SK-N-SH (cell line): ENCODE data around the gene TNFRSF19. TPM values are rescaled to one million over a fixed set of nuclear protein-coding genes. Genes with fewer than 3 reads are reported as not detected.
A peak's percentile ranks its signal among the peaks of the same experiment; 100 is the strongest.

ENCODE experiments used
- CTCF ChIA-PET: fragments of 300-600, 350-600 bp; formaldehyde crosslinking; extraction: SDS; loops from one replicate; lab custom pipeline; 2021; lab: Yijun Ruan, JAX
- POLR2A ChIA-PET: fragments of 350-600 bp; sonication (Branson Sonifier 250); formaldehyde crosslinking; extraction: SDS; loops from one replicate; lab custom pipeline; 2020; ENCODE audit warnings: antibody characterized with exemption, inconsistent platforms; lab: Yijun Ruan, JAX
- DNase-seq: peaks from one replicate; pipeline ENCODE4 v3.0.0; 2012
- H2AFZ ChIP-seq: fragments of 200-600 bp; sonication (generic); 2 replicates; pipeline ENCODE4 v1.8.1; 2016; ENCODE audit warnings: antibody characterized with exemption, mild to moderate bottlenecking, low read depth
- H3F3A ChIP-seq: fragments of 200-600 bp; sonication (generic); replicated peaks from 2 replicates; pipeline ENCODE3; 2016; ENCODE audit warnings: antibody characterized with exemption, mild to moderate bottlenecking; ENCODE audit not compliant: insufficient read depth
- H3K27ac ChIP-seq, 2 experiments: fragments of 200-500 bp in 1 of 2; fragments of 200-600 bp in 1 of 2; sonication (Bioruptor generic) in 1 of 2; sonication (generic), shearing (Covaris generic) in 1 of 2; 2 replicates each; pipeline versions ENCODE4 v1.5.1 to v1.6.1; 2014 to 2016; ENCODE audit warnings: low read depth in 2 of 2, inconsistent platforms in 1 of 2, low read length in 1 of 2, mild to moderate bottlenecking in 1 of 2, mixed read lengths in 1 of 2
- H3K27me3 ChIP-seq: fragments of 200-600 bp; sonication (generic), shearing (Covaris generic); 2 replicates; pipeline ENCODE4 v1.6.1; 2016; ENCODE audit warnings: mixed run types; ENCODE audit not compliant: insufficient read depth
- H3K36me3 ChIP-seq, 2 experiments: fragments of 200-500 bp in 1 of 2; fragments of 200-600 bp in 1 of 2; sonication (Bioruptor generic) in 1 of 2; sonication (generic) in 1 of 2; replicated peaks in 1 of 2; 2 replicates each; pipeline versions ENCODE3 to v1.5.1; 2014 to 2016; ENCODE audit warnings: low read length in 1 of 2, mild to moderate bottlenecking in 1 of 2; ENCODE audit not compliant: insufficient read depth in 2 of 2, control insufficient read depth in 1 of 2
- H3K4me1 ChIP-seq, 2 experiments: fragments of 200-500 bp in 1 of 2; fragments of 200-600 bp in 1 of 2; sonication (Bioruptor generic) in 1 of 2; sonication (generic), shearing (Covaris generic) in 1 of 2; 2 replicates each; pipeline versions ENCODE4 v1.5.1 to v1.6.1; 2014 to 2016; ENCODE audit warnings: low read depth in 1 of 2, low read length in 1 of 2, mixed run types in 1 of 2; ENCODE audit not compliant: insufficient read depth in 2 of 2, control insufficient read depth in 1 of 2
- H3K4me2 ChIP-seq: fragments of 200-600 bp; sonication (generic), shearing (Covaris generic); 2 replicates; pipeline ENCODE4 v1.6.1; 2017; ENCODE audit warnings: mixed run types
- H3K4me3 ChIP-seq, 2 experiments: fragments of 200-500 bp in 1 of 2; fragments of 200-600 bp in 1 of 2; sonication (Bioruptor generic) in 1 of 2; sonication (generic), shearing (Covaris generic) in 1 of 2; 2 replicates each; pipeline versions ENCODE4 v1.5.1 to v1.8.1; 2014 to 2016; ENCODE audit warnings: low read depth in 2 of 2, inconsistent platforms in 1 of 2, low read length in 1 of 2, mild to moderate bottlenecking in 1 of 2, mixed read lengths in 1 of 2, moderate library complexity in 1 of 2
- H3K79me2 ChIP-seq: fragments of 200-600 bp; sonication (generic); 2 replicates; pipeline ENCODE4 v1.8.1; 2017; ENCODE audit warnings: mild to moderate bottlenecking; ENCODE audit not compliant: insufficient read depth
- H3K9ac ChIP-seq: fragments of 200-600 bp; sonication (generic); 2 replicates; pipeline ENCODE4 v1.6.1; 2017; ENCODE audit warnings: mixed run types
- H3K9me2 ChIP-seq: fragments of 200-600 bp; sonication (generic); 2 replicates; pipeline ENCODE4 v1.6.1; 2017; ENCODE audit warnings: mixed run types
- H3K9me3 ChIP-seq: fragments of 200-600 bp; sonication (generic); 2 replicates; pipeline ENCODE4 v1.6.1; 2017; ENCODE audit warnings: mixed run types, mild to moderate bottlenecking, moderate library complexity
- H4K20me1 ChIP-seq: fragments of 200-600 bp; sonication (generic); 2 replicates; pipeline ENCODE4 v1.6.1; 2017; ENCODE audit warnings: mild to moderate bottlenecking, mixed run types; ENCODE audit not compliant: insufficient read depth
- ELF1 ChIP-seq: IDR thresholded peaks from 2 replicates; pipeline ENCODE4 v1.4.0; 2012
- EZH2phosphoT487 ChIP-seq: fragments of 200-600 bp; sonication (generic); IDR thresholded peaks from 2 replicates; pipeline ENCODE4 v1.6.1; 2017; ENCODE audit warnings: low read depth, mixed run types, mild to moderate bottlenecking, antibody characterized with exemption, moderate library complexity, borderline replicate concordance
- FOSL2 ChIP-seq: IDR thresholded peaks from 2 replicates; pipeline ENCODE4 v1.4.0; 2012; ENCODE audit warnings: low read depth, mild to moderate bottlenecking, moderate library complexity, borderline replicate concordance
- FOXM1 ChIP-seq: IDR thresholded peaks from 2 replicates; pipeline ENCODE4 v1.4.0; 2012; ENCODE audit warnings: low read depth, mild to moderate bottlenecking
- GABPA ChIP-seq: IDR thresholded peaks from 2 replicates; pipeline ENCODE4 v1.4.0; 2012; ENCODE audit warnings: low read depth, mild to moderate bottlenecking
- MXI1 ChIP-seq: IDR thresholded peaks from 2 replicates; pipeline ENCODE4 v1.6.1; 2012; ENCODE audit warnings: mild to moderate bottlenecking, low read depth, low read length, improper control_type of control experiment
- NFIC ChIP-seq: IDR thresholded peaks from 2 replicates; pipeline ENCODE4 v1.4.0; 2012; ENCODE audit warnings: borderline replicate concordance
- RFX5 ChIP-seq: IDR thresholded peaks from 2 replicates; pipeline ENCODE4 v1.6.1; 2012; ENCODE audit warnings: mild to moderate bottlenecking, improper control_type of control experiment, low read length
- RXRA ChIP-seq: IDR thresholded peaks from 2 replicates; pipeline ENCODE4 v1.4.0; 2012; ENCODE audit warnings: low read depth, mild to moderate bottlenecking, borderline replicate concordance
- SIN3A ChIP-seq: IDR thresholded peaks from 2 replicates; pipeline ENCODE4 v1.6.1; 2012; ENCODE audit warnings: low read depth, mild to moderate bottlenecking, low read length, moderate library complexity, borderline replicate concordance
- TCF12 ChIP-seq: IDR thresholded peaks from 2 replicates; pipeline ENCODE4 v1.4.0; 2012
- YY1 ChIP-seq: IDR thresholded peaks from 2 replicates; pipeline ENCODE4 v1.4.0; 2012; ENCODE audit warnings: low read depth, mild to moderate bottlenecking
- ZBTB33 ChIP-seq: IDR thresholded peaks from 2 replicates; pipeline ENCODE4 v1.4.0; 2012; ENCODE audit warnings: low read depth, borderline replicate concordance
- WGBS: methylation state at CpG from one replicate; pipeline ENCODE4 v1.1.6; 2017; ENCODE audit warnings: low lambda C conversion rate; 5-methylcytosine and 5-hydroxymethylcytosine counted together
- polyA plus RNA-seq, 3 experiments: library from polyadenylated mRNA; depleted of rRNA; stranded (reverse); fragments of >200 nt; gene quantifications; 2 replicates each; pipeline ENCODE4 v1.2.3, GENCODE V29; 2012
- TF ChIP-seq, protein P1 (sequence below): fragments of 150-350 bp; IDR thresholded peaks from 2 replicates; pipeline ENCODE4 v1.6.1; 2017; ENCODE audit warnings: antibody characterized with exemption, low read length, low read depth, borderline replicate concordance
- TF ChIP-seq, protein P2 (sequence below): fragments of 200-600 bp; sonication (generic); IDR thresholded peaks from 2 replicates; pipeline ENCODE4 v1.6.1; 2017; ENCODE audit warnings: antibody characterized with exemption, mild to moderate bottlenecking, moderate library complexity

TNFRSF19 gene
- polyA plus RNA-seq, 1 of the 3 experiments (the other 2 are of a cell fraction), result 4.6 TPM

DNA sequence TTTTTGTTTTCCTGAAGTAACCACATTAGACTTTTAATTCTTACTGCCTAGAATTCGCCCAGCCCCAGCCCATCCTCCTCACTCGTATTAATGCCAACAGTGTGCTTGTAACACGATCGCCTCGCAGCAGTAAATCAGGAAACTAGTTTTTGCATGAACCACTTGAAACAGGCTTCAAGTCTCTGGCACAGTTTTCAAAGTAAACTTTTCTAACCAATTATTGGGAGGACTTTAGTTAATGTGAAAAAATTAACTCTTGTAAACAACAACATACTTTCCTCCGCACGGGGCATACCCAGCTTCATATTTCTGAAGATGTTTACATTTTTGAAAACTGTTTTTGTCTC, 39.2 kb downstream of the TNFRSF19 start:
- no peaks in the 10 kb centered on the region for H3K9me3 ChIP-seq
- TF ChIP-seq NFIC (no peak), GABPA (no peak)
- H3K4me3 ChIP-seq, result no peak overlapping the region
- H3K9me2 ChIP-seq, result no peaks in the 10 kb centered on the region
- H3K79me2 ChIP-seq, result no peaks in the 10 kb centered on the region
- H3F3A ChIP-seq, result no peaks in the 10 kb centered on the region
- CTCF ChIA-PET, result interaction anchor here (0.9 to 1.5 kb wide), 3 partner anchors 31 to 263 kb away, joined by 3 to 4 read pairs (median 3); partner anchors contain the start of gene TNFRSF19
- H3K4me1 ChIP-seq, result peaks cover 13 to 23% of the 10 kb centered on the region in 2 experiments; a peak in 3 of 4 replicates
- H3K9ac ChIP-seq, result no peak overlapping the region
- peak overlapping the region in 1 of 2 experiments; percentile 96; a peak in 2 of 4 replicates for H3K27ac ChIP-seq
- H4K20me1 ChIP-seq, result no peaks in the 10 kb centered on the region
- 86% methylated on average over 7 of the region's 7 CpGs for WGBS
- DNase-seq, result no peak
- H3K4me2 ChIP-seq, result 0 out of 2 replicates have a peak overlapping the region, but pooled peaks have one; percentile 12
- POLR2A ChIA-PET, result interaction anchor here (1.4 kb wide), 1 partner anchor 47 kb away, joined by 3 read pairs; no protein-coding TSS in a partner anchor
- no peak overlapping the region for H2AFZ ChIP-seq
- H3K27me3 ChIP-seq, result no peaks in the 10 kb centered on the region
- peaks cover 0 to 16% of the 10 kb centered on the region in 2 experiments for H3K36me3 ChIP-seq

GRCh38 chr13:23609874-23610576, 39.8 kb downstream of the TNFRSF19 start:
- Histone ChIP-seq H3K9me2 (no peaks in the 10 kb centered on the region), H2AFZ (no peak overlapping the region), H3K4me2 (no peak overlapping the region), H3K4me3 (no peak overlapping the region), H3K36me3 (peaks cover 0 to 16% of the 10 kb centered on the region in 2 experiments), H3K79me2 (no peaks in the 10 kb centered on the region), H4K20me1 (no peaks in the 10 kb centered on the region), H3K4me1 (peaks cover 13 to 23% of the 10 kb centered on the region in 2 experiments; a peak in 3 of 4 replicates), H3K27me3 (no peaks in the 10 kb centered on the region), H3K9me3 (no peaks in the 10 kb centered on the region), H3K9ac (no peak overlapping the region), H3K27ac (peak overlapping the region in 1 of 2 experiments; percentile 96; a peak in 1 of 4 replicates), H3F3A (no peaks in the 10 kb centered on the region)
- POLR2A ChIA-PET, result no interaction called here
- TF ChIP-seq RXRA (no peak), NFIC (no peak), MXI1 (no peak), ELF1 (no peak), RFX5 (no peak)
- 89% methylated on average over 3 of the region's 3 CpGs for WGBS
- DNase-seq, result no peak
- CTCF ChIA-PET, result interaction anchor here (1.1 to 1.5 kb wide), 2 partner anchors 31 to 262 kb away, joined by 3 to 4 read pairs; no protein-coding TSS in a partner anchor

GRCh38 chr13:23610966-23611491, 40.8 kb downstream of the TNFRSF19 start:
- 88% methylated on average over 2 of the region's 2 CpGs for WGBS
- Histone ChIP-seq H3K4me3 (no peak overlapping the region), H3K9me3 (no peaks in the 10 kb centered on the region), H3K9ac (no peak overlapping the region), H3K27me3 (no peaks in the 10 kb centered on the region), H4K20me1 (no peaks in the 10 kb centered on the region), H2AFZ (no peak overlapping the region), H3K36me3 (peaks cover 0 to 21% of the 10 kb centered on the region in 2 experiments), H3K9me2 (no peaks in the 10 kb centered on the region), H3K4me2 (no peak overlapping the region), H3K79me2 (no peaks in the 10 kb centered on the region), H3F3A (no peaks in the 10 kb centered on the region), H3K4me1 (peaks cover 13 to 23% of the 10 kb centered on the region in 2 experiments; a peak in 3 of 4 replicates), H3K27ac (no peak overlapping the region)
- no peak for DNase-seq
- POLR2A ChIA-PET, result no interaction called here
- CTCF ChIA-PET, result interaction anchor here (0.9 kb wide), 1 partner anchor 15 kb away, joined by 3 read pairs; no protein-coding TSS in a partner anchor
- TF ChIP-seq SIN3A (no peak), TCF12 (no peak), YY1 (no peak), FOSL2 (no peak), ZBTB33 (no peak), NFIC (no peak), MXI1 (no peak), FOXM1 (no peak), EZH2phosphoT487 (no peak)
- TF ChIP-seq, protein P1, sequence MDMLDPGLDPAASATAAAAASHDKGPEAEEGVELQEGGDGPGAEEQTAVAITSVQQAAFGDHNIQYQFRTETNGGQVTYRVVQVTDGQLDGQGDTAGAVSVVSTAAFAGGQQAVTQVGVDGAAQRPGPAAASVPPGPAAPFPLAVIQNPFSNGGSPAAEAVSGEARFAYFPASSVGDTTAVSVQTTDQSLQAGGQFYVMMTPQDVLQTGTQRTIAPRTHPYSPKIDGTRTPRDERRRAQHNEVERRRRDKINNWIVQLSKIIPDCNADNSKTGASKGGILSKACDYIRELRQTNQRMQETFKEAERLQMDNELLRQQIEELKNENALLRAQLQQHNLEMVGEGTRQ, result no peak
- TF ChIP-seq, protein P2, sequence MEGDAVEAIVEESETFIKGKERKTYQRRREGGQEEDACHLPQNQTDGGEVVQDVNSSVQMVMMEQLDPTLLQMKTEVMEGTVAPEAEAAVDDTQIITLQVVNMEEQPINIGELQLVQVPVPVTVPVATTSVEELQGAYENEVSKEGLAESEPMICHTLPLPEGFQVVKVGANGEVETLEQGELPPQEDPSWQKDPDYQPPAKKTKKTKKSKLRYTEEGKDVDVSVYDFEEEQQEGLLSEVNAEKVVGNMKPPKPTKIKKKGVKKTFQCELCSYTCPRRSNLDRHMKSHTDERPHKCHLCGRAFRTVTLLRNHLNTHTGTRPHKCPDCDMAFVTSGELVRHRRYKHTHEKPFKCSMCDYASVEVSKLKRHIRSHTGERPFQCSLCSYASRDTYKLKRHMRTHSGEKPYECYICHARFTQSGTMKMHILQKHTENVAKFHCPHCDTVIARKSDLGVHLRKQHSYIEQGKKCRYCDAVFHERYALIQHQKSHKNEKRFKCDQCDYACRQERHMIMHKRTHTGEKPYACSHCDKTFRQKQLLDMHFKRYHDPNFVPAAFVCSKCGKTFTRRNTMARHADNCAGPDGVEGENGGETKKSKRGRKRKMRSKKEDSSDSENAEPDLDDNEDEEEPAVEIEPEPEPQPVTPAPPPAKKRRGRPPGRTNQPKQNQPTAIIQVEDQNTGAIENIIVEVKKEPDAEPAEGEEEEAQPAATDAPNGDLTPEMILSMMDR, result no peak
